Stimulated activated CD4-positive, alpha-beta T cell treated with anti-CD3 and anti-CD28 coated beads, Interleukin-1b, Interleukin-23, amount 100 ng/mL, for 48 hours (primary cell): ENCODE data around the gene PFDN1.
"Not testable (repeated sequence)": the region's sequence is repeated elsewhere in the genome, so short reads cannot be mapped to it uniquely, and the experiment has no call there.

Experiments used
- DNase-seq: peaks from one replicate; pipeline ENCODE4 v3.0.0-alpha.2; 2020

The PFDN1 gene

GRCh38 chr5:140302786-140303639 is at the start of gene PFDN1:
PFDN1 (minus strand) TSS chr5:140303101; CDS start chr5:140303073, 28 bp downstream.
- peak; percentile 93 for DNase-seq

- peak; percentile 19 for DNase-seq
These were observed 48.9 kb upstream of the PFDN1 start for GRCh38 chr5:140351609-140352334.

GRCh38 chr5:140349244-140349643 is 46.3 kb upstream of the PFDN1 start:
- DNase-seq, result no peak

- no peak for DNase-seq
These were observed 45.2 kb upstream of the PFDN1 start for GRCh38 chr5:140348104-140348503.

GRCh38 chr5:140347360-140347759 is 44.5 kb upstream of the PFDN1 start:
- no peak for DNase-seq

- peak; percentile 34 for DNase-seq
These were observed 43.7 kb upstream of the PFDN1 start, which contains the start of gene HBEGF for GRCh38 chr5:140346348-140347221. HBEGF (minus strand) TSS chr5:140346603; CDS start chr5:140346328, 275 bp downstream.

GRCh38 chr5:140345919-140346347 is 43.0 kb upstream of the PFDN1 start:
- DNase-seq, result no peak

GRCh38 chr5:140344683-140345423 is 42.0 kb upstream of the PFDN1 start:
- peak; percentile 16 for DNase-seq

GRCh38 chr5:140343849-140344248 is 40.9 kb upstream of the PFDN1 start:
- DNase-seq, result not testable (repeated sequence)

GRCh38 chr5:140342896-140343295 is 40.0 kb upstream of the PFDN1 start:
- DNase-seq, result no peak

- DNase-seq, result peak; percentile 38
These were observed 39.4 kb upstream of the PFDN1 start for GRCh38 chr5:140342287-140342686.

- DNase-seq, result no peak
These were observed 38.7 kb upstream of the PFDN1 start for GRCh38 chr5:140341591-140341990.

GRCh38 chr5:140340605-140341121 is 37.8 kb upstream of the PFDN1 start:
- no peak for DNase-seq

- no peak for DNase-seq
These were observed 36.7 kb upstream of the PFDN1 start for GRCh38 chr5:140339636-140340035.

- DNase-seq, result no peak
These were observed 36.0 kb upstream of the PFDN1 start for GRCh38 chr5:140338908-140339307.

- no peak for DNase-seq
These were observed 35.4 kb upstream of the PFDN1 start for GRCh38 chr5:140338336-140338735.

- DNase-seq, result no peak
These were observed 35.0 kb upstream of the PFDN1 start for GRCh38 chr5:140337880-140338279.

GRCh38 chr5:140336388-140336787 is 33.5 kb upstream of the PFDN1 start:
- no peak for DNase-seq

GRCh38 chr5:140331638-140332037 is 28.7 kb upstream of the PFDN1 start:
- DNase-seq, result no peak

GRCh38 chr5:140329739-140330481 is 27.0 kb upstream of the PFDN1 start:
- DNase-seq, result no peak
